ENCODE data around the gene HARS1.
A peak's percentile ranks its signal among the peaks of the same experiment; 100 is the strongest.
"Not testable (repeated sequence)": the region's sequence is repeated elsewhere in the genome, so short reads cannot be mapped to it uniquely, and the experiment has no call there.

The HARS1 gene

GRCh38 chr5:140633501-140633900, 57.7 kb downstream of the HARS1 start:
- DNase-seq (ENCODE audit: low read depth), result peak; percentile 8

- DNase-seq (ENCODE audit: low read depth), result peak; percentile 91
Observed at GRCh38 chr5:140633021-140633471, 58.1 kb downstream of the HARS1 start, which contains the start of gene CD14. CD14 (minus strand) TSS chr5:140633175; CDS start chr5:140633071, 104 bp downstream.

GRCh38 chr5:140632366-140633020, 58.7 kb downstream of the HARS1 start:
- DNase-seq (ENCODE audit: low read depth), result peak; percentile 69

GRCh38 chr5:140631831-140632365, 59.3 kb downstream of the HARS1 start:
- DNase-seq (ENCODE audit: low read depth), result no peak

- DNase-seq (ENCODE audit: low read depth), result no peak
Observed at GRCh38 chr5:140631036-140631417, 60.1 kb downstream of the HARS1 start.

- DNase-seq (ENCODE audit: low read depth), result peak; percentile 75
Observed at GRCh38 chr5:140630292-140631035, 60.7 kb downstream of the HARS1 start.

- DNase-seq (ENCODE audit: low read depth), result peak; percentile 55
Observed at GRCh38 chr5:140628711-140629110, 62.5 kb downstream of the HARS1 start.

- peak; percentile 19 for DNase-seq (ENCODE audit: low read depth)
Observed at GRCh38 chr5:140627972-140628371, 63.2 kb downstream of the HARS1 start.

- not testable (repeated sequence) for DNase-seq (ENCODE audit: low read depth)
Observed at GRCh38 chr5:140624886-140625285, 66.3 kb downstream of the HARS1 start.

Measured in ELR (cell line).